ENCODE data around the gene NRG2.

Gene NRG2

GRCh38 chr5:140005145-140005591, 37.9 kb downstream of the NRG2 start:
- DNase-seq = no peak

DNA sequence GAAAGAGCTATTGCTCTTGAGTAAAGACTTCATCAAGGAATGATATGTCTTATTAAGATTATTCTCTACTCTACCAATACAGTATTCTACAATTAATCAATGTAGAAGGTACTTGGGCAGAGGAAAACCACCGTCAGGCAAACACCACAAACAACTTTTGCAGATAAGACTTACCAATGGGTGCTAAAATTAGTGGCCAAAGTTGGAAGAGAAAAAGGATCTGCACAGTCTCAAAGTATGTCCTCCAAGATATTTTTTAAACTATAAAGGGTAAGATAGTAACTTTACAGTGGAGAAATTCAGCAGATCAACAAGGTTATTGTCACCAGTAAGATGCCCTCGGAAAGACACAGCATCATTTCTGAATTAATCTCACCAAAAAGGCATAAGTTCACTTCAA, 38.9 kb downstream of the NRG2 start:
- DNase-seq = no peak

- DNase-seq = no peak
Measured at GRCh38 chr5:140003519-140003918, 39.6 kb downstream of the NRG2 start.

- no peak for DNase-seq
Measured at GRCh38 chr5:140000332-140000731, 42.8 kb downstream of the NRG2 start.

DNA sequence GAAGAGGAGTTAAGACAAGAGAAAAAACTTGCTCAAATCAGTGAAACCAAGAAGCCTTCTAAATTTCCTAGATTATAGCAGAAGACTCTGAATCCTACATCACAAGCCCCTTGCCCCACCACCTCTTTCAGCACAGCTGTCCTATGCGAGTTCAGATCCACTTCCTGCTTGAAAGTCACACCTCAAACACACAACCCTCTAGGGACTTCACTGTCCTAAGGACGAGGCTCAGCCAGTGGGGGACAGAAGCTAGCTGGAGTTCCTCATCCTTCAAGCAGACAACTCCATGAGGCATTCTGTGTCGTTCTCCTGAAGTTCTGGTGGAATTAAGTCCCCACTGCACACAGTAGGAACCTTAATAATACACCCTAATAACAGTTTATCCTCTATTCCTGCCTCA, 44.3 kb downstream of the NRG2 start:
- no peak for DNase-seq

DNA sequence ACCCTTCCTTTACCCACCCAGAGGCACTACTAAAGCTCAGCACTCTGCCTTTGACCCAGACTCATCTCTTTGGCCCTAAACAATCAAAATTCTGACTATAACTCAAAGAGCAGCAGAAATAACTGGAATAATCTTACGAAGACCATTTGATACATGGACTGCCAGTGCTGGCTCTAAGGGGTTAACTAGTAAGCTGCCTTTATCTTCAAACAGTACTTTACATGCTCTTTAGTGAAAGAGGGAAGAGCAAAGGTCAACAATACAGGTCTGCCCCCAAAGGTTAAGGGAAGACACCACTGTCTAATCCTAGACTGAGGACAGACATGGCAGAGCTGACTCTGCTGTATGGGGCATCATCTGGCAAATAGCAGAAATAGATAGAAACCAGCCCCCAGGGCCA, 45.8 kb downstream of the NRG2 start:
- DNase-seq = no peak

GRCh38 chr5:139995929-139996328, 47.2 kb downstream of the NRG2 start:
- DNase-seq = no peak

GRCh38 chr5:139994234-139994633, 48.9 kb downstream of the NRG2 start:
- DNase-seq = no peak

DNA sequence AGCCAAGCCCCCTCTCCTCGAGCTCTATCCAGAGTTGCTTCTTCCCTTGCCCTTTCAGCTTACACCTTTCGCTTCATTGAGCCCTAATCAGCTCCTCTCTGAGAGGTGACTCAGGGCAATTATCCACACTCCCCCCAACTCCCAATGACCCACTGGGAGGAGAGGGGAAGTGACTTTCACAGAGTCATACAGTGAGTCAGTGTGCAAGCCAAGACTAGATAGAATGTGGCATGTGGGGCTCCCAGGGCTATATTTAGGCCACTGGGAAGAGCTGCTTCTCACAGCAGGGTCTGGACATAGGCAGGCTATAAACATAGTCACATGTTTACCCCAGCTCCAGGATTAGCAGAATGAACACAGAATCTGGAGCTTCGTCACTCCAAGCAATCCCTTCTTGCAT, 57.4 kb downstream of the NRG2 start:
- DNase-seq = no peak

GRCh38 chr5:139985290-139985689, 57.8 kb downstream of the NRG2 start:
- no peak for DNase-seq

- DNase-seq = no peak
Measured at GRCh38 chr5:139984816-139985215, 58.3 kb downstream of the NRG2 start.

DNA sequence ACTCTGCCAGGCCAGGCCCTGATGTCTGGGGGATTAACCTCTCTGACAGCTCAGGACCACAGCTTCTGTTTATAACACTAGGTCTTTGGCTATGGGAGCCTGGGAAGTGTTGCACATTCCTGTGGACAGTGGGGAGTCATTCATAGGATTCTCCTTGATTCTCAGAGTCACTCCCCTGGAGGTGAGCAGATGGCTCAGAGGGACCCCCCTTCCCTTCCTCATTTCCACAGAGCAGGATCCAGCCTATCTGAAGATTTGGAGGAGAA, 60.2 kb downstream of the NRG2 start:
- no peak for DNase-seq

DNA sequence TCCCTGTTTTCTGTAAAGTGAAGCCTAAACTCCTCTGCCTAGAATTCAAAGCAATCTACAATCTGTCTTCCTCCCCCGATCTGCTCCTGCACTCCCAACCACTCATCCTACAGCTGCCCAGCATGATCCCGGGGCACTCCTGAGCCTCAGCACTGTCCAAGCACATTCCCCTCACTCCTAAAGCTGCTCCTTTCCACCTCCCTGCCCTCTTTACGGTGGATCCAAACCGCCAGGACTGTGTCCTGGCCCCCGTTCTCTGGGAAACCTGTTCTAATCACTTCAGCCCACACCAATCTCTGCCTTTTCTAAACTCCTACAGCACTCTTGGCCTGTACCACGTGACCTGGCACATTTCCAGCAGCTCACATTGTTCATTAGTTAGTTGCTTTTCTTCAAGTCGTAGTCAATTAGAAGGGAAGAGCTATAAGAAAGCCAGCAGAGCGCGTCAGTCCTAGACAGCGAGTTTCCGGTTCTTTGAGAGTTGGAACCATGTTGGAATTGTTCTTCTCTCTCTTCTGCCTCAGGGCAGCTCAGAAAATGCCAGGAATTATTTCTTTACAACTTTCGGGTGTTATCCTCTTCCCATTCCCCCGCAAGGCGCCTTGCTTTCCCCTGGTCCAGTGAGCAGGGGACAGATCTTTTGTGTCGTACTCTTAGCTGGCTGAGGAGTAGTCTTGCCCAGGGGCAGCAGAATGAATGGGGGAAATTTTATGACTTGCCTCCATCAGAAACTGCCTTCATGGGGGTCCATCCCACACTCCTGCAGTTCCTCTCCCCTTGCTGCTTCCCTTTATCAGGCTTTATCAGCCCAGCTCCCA, 60.7 kb downstream of the NRG2 start:
- DNase-seq = no peak

- DNase-seq = no peak
Measured at GRCh38 chr5:139980765-139981164, 62.3 kb downstream of the NRG2 start.

GRCh38 chr5:139979943-139980342, 63.2 kb downstream of the NRG2 start:
- DNase-seq = no peak

GRCh38 chr5:139979518-139979917, 63.6 kb downstream of the NRG2 start:
- DNase-seq = no peak

DNA sequence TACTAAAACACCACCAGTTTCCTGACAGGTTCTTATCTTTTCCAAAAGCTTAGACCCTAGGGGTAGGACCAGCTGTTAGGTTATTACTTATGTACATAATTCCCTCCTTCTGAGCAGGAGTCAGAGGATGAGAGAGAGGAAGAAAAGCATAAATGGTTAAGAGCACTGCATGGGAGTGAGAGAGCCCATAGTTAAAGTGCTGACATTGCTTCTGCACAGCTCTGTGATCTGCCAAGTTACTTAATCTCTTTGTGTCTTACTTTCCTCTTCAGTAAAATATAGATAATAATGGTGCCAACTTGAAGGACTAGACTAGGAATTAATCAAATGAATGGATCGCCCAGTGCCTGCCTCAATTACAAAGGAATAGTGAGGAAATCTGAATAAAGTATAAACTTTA, 66.4 kb downstream of the NRG2 start:
- DNase-seq = no peak

DNA sequence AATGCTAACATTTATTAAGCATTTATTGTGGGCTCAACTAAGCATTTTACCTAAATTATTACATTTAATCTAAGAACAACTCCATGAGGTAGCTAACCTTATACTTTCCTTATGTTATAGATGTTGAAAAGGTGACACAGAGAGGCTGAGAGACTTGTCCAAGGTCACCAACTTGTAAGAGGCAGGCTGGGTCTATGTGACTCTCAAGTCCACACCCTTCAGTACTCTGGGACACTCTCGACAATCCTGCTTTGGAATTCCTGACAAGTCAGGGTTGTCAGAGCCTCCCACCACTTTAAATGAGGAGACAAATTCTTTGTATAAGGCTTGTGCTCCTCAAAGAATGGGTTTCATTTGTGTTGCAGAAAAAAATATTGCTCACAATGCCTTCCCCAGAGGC, 67.2 kb downstream of the NRG2 start:
- DNase-seq = no peak

DNA sequence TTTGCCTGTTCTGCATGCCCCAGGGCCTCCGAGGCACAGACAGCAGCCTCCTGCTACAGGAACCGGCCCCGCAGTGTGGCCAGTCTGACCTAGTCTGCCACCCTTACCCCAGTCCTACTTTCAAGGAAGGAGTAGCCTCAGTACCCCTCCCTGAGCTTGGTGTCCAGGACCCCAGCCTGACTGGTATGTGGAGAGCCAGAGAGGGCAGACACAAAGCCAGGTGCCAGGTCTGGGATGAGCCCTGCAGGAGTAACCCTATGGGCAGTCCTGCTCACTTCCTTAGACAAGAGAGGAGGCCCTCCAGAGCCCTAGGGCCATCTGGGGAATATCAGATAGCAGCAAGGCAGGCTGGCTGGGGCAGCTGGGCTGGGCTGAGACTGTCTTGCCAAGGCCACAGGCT, 67.8 kb downstream of the NRG2 start:
- no peak for DNase-seq

GRCh38 chr5:139974661-139975060, 68.4 kb downstream of the NRG2 start:
- no peak for DNase-seq

DNA sequence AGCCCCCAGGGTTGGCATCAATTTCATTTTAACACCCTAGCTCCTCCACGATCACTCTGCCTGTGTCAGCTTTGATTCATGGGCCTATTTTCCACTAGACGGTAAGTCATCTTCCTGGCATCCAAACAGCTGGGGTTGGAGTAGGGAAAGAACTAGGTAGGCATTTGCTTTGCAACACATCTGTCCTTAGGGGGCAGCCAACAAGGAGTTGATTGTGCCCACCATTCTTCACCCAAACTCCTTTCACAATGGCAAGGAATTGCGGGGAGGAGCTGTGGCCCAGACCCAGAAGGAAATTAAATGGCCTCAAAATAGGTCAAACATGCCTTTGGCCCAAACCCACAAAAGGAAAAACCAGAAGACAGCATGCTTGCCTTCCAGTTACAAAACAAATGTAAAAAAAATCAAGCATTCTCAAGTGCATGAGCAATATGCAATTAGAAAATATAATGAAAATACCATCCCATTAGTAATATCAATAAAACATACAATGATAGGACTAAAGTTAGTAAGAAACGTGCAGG, 71.8 kb downstream of the NRG2 start:
- DNase-seq = no peak

DNA sequence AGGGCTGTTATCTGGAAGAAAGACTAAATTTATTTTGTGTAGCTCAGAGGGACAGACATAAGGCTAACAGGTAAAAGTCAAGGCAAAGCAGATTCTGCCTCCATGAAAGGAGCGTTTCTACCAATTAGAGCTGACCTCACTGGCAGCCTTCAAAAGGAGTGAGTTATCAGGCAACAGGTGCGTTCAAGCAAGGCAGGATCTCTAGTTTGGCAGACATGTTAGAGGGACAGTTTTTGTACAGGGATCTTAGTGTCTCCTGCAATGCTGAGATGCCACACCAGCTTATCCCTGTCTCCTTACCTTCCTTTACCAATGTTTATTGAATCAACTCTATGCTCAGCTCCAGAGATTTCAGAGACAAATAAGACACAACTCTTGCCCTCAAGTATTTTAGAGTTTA, 73.8 kb downstream of the NRG2 start:
- DNase-seq = no peak

DNA sequence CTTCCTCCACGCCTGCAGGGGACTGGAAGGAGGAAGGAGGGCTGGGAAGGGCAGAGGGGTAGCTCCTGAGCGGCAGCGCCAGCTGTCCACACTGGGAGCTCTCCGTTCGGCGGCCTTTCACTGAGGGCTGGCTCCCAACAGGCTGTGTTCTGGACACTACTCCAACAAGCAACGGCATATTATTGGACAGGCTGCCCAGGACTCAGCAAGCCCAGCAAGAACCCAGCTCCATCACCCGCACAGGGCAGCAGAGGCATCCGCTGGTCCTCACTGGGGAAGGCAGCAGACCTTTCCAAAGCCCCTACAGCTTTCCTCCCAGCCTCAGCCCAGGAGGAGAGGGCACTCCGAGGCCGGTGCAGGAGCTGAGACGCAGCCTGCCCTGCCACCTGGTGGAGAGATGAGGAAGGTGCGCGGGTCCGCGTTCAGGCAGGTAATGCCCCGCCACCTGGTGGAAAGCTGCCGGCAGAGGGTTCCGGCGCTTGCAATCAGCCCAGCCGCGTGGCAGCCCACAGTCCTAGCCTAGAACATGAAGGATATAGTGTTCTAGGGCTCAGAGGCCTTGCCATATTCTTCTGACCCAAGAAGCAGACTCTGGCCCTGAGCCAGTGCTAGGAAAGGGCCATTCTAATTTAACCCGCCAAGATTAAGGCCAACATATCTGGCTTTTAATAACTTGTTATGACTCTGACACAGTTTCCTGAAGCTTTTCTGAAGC, 74.4 kb downstream of the NRG2 start:
- peak; percentile 89 for DNase-seq

- no peak for DNase-seq
Measured at GRCh38 chr5:139967353-139967752, 75.7 kb downstream of the NRG2 start.

DNA sequence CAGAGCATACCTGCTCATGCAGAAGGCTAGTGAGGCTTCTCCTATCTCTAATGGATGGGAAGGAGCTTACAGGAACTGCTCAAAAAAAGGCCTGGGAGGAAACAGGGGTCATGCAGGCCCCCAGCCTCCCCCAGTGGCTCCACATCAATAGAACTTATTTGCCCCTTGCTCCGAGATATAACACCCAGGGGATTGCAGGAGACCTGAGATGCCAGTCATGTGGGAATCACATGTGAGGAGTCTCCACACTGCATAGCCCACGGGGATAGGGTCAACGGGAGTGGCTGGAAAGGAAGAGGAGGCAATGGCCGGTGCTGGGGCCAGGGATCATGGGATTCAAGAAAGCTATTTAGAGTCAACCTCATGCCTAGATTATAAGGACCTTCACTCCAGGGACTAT, 76.2 kb downstream of the NRG2 start:
- DNase-seq = no peak
